GM10266 (cell line): ENCODE data around the gene B4GALNT2.
"Not testable (repeated sequence)": the region's sequence is repeated elsewhere in the genome, so short reads cannot be mapped to it uniquely, and the experiment has no call there.

Source experiments
- DNase-seq: peaks from one replicate; pipeline ENCODE4 v3.0.0; 2012; ENCODE audit errors: extremely low spot score
- TF ChIP-seq, protein P1 (sequence below): IDR thresholded peaks from 2 replicates; pipeline ENCODE4 v1.5.1; 2012; ENCODE audit warnings: mild to moderate bottlenecking, low read depth; ENCODE audit not compliant: control insufficient read depth, insufficient read depth; ENCODE audit errors: missing control alignments

The B4GALNT2 gene

DNA sequence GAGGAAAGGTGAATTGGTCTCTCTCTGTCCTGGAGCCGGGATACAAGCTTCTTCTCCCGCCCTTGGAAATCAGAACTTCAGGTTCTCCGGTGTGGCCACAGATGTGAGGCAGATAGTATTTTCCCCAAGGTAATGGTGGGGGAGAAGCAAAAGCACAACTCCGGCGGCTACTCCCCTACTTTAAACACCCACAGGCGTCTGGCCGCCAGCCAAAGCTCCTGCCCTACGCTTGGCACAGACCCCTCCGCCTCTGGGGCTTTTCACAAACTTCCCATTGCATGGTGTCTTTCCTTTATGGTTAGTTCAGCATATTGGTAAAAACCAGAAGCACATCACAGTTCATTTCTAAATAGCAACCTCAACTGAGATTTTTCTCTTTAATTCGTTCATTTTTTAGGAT is 39.4 kb upstream of the B4GALNT2 start:
- no peak for DNase-seq
- TF ChIP-seq, protein P1, sequence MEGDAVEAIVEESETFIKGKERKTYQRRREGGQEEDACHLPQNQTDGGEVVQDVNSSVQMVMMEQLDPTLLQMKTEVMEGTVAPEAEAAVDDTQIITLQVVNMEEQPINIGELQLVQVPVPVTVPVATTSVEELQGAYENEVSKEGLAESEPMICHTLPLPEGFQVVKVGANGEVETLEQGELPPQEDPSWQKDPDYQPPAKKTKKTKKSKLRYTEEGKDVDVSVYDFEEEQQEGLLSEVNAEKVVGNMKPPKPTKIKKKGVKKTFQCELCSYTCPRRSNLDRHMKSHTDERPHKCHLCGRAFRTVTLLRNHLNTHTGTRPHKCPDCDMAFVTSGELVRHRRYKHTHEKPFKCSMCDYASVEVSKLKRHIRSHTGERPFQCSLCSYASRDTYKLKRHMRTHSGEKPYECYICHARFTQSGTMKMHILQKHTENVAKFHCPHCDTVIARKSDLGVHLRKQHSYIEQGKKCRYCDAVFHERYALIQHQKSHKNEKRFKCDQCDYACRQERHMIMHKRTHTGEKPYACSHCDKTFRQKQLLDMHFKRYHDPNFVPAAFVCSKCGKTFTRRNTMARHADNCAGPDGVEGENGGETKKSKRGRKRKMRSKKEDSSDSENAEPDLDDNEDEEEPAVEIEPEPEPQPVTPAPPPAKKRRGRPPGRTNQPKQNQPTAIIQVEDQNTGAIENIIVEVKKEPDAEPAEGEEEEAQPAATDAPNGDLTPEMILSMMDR = no peak

DNA sequence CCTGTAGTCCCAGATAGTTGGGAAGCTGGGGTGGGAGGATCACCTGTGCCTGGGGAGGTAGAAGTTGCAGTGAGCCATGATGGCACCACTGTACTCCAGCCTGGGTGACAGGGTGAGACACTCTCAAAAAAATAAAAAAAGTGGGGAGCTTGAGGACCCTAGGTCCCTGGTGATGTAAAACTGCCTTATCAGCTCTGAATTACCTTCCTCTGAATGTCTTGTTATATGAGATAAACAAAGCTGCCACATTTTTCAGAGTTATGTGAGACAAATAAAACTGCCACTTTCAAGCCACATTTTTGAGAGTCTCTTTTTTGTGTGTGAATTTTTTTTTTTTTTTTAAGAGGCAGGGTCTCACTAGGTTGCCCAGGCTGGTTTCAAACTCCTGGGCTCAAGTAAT is 32.0 kb upstream of the B4GALNT2 start:
- TF ChIP-seq, protein P1 = no peak
- no peak for DNase-seq

DNA sequence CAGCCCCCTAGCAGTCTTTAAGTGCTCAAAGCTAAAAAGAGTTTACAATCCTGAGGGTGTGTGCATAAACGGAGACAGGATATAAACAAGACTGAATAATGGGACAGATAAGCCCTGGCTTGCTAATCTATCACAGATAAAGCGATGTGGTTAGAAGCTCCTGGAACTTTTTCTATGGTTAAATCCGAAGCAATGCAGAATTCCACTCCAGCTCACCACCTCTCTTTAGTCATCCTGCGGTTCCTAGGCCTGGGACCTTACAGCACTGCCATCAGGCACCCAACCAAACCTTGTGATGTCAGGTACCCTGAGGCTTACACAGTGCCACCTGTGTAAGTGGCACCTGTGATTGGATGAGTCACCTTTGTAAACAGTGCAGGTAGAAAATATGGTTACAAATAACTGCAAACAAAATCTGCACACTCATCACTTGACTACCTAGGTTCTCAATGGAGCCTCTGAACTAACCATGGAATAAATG is 31.5 kb upstream of the B4GALNT2 start:
- TF ChIP-seq, protein P1 = no peak
- no peak for DNase-seq

DNA sequence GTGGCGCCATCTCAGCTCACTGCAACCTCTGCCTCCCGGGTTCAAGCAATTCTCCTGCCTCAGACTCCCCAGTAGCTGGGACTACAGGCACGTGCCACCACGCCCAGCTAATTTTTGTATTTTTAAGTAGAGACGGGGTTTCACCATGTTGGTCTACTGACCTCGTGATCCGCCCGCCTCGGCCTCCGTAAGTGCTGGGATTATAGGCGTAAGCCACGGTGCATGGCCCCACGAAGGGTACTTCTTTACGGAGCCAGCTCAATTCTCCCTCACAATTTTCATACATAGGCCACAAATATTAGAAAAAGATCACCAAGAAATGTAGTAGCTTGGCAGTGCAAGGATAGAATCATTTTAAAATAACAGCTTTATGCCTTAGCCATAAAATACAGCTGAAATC is 29.2 kb upstream of the B4GALNT2 start:
- not testable (repeated sequence) for DNase-seq

DNA sequence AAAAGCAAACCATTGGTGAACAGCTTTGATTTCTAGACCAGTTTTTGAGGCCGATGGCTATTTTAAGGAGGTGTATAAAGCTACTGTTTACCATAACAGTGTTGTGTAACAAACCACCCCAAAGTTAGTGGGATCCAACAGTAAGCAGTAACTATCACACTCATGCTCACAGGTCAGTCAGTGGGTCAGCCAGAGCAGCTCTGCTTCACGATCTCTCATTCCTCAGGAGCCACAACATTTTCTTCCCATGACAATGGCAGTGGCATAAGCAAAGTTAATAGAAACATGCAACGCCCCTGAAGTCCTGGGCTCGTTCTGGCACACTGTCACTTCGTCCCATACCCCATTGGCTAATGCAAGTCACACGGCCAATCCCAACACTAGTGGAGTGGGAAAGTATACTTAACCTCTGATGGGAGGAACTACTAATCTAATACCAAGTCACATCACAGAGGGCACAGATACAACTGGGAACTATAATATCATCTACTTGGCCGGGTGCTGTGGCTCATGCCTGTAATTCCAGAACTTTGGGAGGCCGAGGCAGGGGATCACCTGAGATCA is 28.0 kb upstream of the B4GALNT2 start:
- DNase-seq = no peak
- TF ChIP-seq, protein P1 = no peak

DNA sequence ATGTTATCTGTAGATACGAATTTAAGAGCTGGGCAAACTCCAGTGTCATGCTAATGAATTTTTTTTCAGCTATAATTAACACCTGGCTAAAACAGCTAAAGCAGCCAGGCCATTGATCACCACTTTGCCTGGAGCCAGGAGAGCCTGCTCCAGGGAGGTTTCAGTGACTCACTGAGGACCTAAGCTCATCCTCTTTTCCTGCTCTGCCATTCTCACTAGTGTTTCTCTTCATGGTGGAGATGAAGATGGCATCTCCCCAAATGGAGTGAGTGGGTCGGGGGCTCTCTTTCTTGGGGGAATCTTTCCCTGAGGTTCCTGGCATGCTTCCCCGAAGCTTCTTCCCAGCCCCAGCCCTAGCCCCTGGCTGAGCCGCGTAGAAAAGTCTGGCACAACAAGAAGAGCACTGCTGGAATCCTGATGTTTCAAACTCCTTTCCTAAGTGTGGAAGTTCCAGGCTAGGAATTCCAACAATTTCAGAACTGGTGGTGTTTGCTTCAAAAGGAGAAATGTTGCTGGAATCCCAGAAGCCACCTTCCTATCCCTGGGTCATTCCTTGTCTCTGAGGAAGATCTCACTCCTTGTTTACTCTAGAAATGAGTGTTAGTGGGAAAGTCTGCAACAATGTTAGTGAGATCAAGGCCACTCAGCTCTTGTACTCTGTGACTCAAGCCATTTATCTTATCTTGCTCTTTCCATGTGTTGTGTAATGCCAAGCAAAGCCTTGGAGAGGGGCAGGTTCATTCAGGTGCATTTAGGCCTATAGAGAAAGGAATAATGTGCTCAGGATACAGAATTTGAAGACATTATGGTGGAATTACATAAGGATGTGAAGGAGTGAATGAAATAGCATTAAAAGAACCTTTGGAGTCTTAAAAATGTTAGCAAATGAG is 26.0 kb upstream of the B4GALNT2 start:
- DNase-seq = no peak
- TF ChIP-seq, protein P1 = no peak

DNA sequence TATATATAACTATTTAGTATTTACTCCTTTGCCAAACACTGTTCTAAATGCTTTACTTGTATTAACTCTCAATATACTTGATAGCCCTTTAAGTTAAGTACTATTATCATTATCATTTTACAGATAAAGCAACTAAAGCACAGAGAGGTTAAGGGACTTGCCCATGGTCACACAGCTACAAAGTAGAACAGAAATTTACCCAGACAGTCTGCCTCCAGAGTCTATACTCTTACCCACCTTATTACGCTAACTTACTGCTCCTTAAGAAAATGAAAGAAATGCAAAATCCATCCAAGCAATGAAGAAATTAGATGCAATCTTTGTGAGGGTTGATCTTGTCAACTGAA is 25.4 kb upstream of the B4GALNT2 start:
- no peak for DNase-seq
- TF ChIP-seq, protein P1 = no peak

DNA sequence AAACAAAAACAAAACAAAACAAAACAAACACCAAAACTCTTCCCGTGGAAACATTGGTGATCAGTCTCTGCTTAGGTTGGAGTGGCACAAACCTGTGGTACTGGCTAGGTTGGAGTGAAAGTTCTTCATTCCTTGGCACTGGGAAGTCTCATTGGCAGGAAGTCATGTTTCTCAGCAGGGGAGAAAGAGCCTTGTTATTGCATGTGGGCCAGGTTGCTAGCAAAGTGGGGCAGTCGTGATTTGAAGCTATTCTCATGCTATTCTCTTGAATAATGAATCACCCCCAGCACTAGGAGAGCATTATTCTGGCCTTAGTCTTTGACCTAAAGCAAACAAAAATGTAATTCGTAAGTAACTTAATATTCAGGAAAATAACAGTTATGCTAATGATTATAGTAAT is 24.3 kb upstream of the B4GALNT2 start:
- no peak for DNase-seq

More for the DNA sequence above, 24.3 kb upstream of the B4GALNT2 start:
- TF ChIP-seq, protein P1 = no peak
